RWPE2 (cell line): Measurements from ENCODE around the gene FARS2.
"Not testable (repeated sequence)": the region's sequence is repeated elsewhere in the genome, so short reads cannot be mapped to it uniquely, and the experiment has no call there.

ENCODE experiments used
- ATAC-seq: fragments of 200-7000 bp; cut with Tn5 transposase; 3 replicates; pipeline ENCODE4 v1.9.1; 2021; ENCODE audit warnings: low read depth
- DNase-seq: peaks from one replicate; pipeline ENCODE4 v3.0.0-alpha.2; 2020; ENCODE audit warnings: low spot score
- H3K27ac ChIP-seq: fragments of 450-650 bp; 2 replicates; pipeline ENCODE4 v1.5.1; 2017; ENCODE audit warnings: mild to moderate bottlenecking; ENCODE audit not compliant: poor library complexity, severe bottlenecking
- H3K27me3 ChIP-seq: fragments of 250-450 bp; sonication (Bioruptor Pico); 2 replicates; pipeline ENCODE4 v1.5.1; 2021; ENCODE audit warnings: mild to moderate bottlenecking, moderate library complexity; ENCODE audit not compliant: insufficient read depth, poor library complexity, severe bottlenecking
- H3K36me3 ChIP-seq: fragments of 250-450 bp; sonication (Bioruptor Pico); 2 replicates; pipeline ENCODE4 v1.5.1; 2020; ENCODE audit warnings: low read depth, mild to moderate bottlenecking, moderate library complexity
- H3K4me1 ChIP-seq: fragments of 250-450 bp; sonication (Bioruptor Pico); 2 replicates; pipeline ENCODE4 v1.5.1; 2021; ENCODE audit warnings: mild to moderate bottlenecking, moderate library complexity; ENCODE audit not compliant: insufficient read depth, poor library complexity, severe bottlenecking
- H3K4me3 ChIP-seq: fragments of 250-450 bp; sonication (Bioruptor Pico); 2 replicates; pipeline ENCODE4 v1.5.1; 2021; ENCODE audit warnings: mild to moderate bottlenecking, moderate library complexity; ENCODE audit not compliant: severe bottlenecking
- H3K9me3 ChIP-seq: fragments of 250-450 bp; sonication (Bioruptor Pico); 2 replicates; pipeline ENCODE4 v1.5.1; 2021; ENCODE audit warnings: mild to moderate bottlenecking, moderate library complexity; ENCODE audit not compliant: severe bottlenecking
- TF ChIP-seq, protein P1 (sequence below): fragments of 450-650 bp; IDR thresholded peaks from one replicate; pipeline ENCODE4 v1.5.1; 2017; ENCODE audit warnings: mild to moderate bottlenecking, moderate library complexity; ENCODE audit not compliant: poor library complexity, severe bottlenecking

Gene FARS2

DNA sequence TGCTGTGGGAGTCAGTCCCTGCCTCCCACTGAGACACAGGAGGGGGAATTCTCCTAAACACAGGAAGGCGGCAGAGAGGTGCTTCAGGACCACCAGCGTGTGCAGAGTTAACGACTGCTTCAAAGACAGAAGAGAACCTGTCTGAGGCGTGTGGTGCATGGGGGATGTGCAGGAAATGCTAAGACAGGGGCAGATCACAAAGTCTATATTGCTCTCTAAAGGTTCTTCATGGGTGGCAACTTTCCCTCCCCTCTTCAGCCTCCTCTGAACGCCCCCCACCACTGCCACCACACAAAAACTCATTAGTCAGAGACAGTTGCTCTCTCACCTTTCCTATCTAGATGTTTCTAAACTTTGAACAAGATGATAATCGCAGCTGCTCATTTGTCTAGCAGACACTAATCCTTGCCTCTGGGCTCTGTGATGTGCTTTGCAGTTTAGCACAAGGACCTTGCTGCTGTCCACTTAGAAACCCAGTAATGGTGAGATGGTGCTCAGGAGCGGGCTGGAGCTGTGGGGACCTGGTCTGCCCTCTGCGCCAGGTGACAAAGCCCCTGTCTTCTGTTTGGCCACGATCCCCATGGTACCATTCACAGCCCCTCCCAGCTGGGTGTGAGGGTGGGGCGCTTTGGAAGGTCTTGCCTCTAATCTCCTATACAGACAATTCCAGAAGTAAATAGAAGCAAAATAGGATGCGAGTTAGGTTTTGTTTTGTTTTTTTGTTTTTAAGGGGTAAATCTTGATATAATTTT, 525.8 kb downstream of the FARS2 start:
- H3K27ac ChIP-seq, result no peak overlapping the region
- ATAC-seq (no peak), DNase-seq (no peak)
- peaks cover 3% of the 10 kb centered on the region for H3K27me3 ChIP-seq
- H3K36me3 ChIP-seq, result no peaks in the 10 kb centered on the region
- TF ChIP-seq, protein P1, sequence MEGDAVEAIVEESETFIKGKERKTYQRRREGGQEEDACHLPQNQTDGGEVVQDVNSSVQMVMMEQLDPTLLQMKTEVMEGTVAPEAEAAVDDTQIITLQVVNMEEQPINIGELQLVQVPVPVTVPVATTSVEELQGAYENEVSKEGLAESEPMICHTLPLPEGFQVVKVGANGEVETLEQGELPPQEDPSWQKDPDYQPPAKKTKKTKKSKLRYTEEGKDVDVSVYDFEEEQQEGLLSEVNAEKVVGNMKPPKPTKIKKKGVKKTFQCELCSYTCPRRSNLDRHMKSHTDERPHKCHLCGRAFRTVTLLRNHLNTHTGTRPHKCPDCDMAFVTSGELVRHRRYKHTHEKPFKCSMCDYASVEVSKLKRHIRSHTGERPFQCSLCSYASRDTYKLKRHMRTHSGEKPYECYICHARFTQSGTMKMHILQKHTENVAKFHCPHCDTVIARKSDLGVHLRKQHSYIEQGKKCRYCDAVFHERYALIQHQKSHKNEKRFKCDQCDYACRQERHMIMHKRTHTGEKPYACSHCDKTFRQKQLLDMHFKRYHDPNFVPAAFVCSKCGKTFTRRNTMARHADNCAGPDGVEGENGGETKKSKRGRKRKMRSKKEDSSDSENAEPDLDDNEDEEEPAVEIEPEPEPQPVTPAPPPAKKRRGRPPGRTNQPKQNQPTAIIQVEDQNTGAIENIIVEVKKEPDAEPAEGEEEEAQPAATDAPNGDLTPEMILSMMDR, result no peak
- no peaks in the 10 kb centered on the region for H3K9me3 ChIP-seq
- no peaks in the 10 kb centered on the region for H3K4me1 ChIP-seq
- no peak overlapping the region for H3K4me3 ChIP-seq

DNA sequence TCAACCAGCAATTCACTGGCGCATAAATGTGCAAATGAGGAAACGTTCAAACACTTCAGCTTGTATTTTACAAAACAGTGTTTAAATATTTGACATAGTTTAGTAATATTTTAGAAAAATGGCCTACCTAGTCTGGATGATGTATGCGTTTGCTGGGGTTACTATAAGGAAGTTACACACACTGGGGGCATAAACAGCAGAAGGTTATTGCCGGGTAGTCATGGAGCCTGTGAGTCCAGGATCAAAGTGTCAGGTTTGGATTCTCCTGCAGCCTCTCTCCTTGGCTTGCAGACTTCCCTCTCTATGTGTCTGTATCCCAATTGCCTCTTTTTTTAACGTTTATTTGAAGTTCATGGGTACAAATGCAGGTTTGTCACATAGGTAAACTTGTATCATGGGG, 528.1 kb downstream of the FARS2 start:
- H3K4me3 ChIP-seq, H3K27me3 ChIP-seq, H3K36me3 ChIP-seq, H3K4me1 ChIP-seq, H3K27ac ChIP-seq, H3K9me3 ChIP-seq, ATAC-seq, DNase-seq: not testable (repeated sequence)

DNA sequence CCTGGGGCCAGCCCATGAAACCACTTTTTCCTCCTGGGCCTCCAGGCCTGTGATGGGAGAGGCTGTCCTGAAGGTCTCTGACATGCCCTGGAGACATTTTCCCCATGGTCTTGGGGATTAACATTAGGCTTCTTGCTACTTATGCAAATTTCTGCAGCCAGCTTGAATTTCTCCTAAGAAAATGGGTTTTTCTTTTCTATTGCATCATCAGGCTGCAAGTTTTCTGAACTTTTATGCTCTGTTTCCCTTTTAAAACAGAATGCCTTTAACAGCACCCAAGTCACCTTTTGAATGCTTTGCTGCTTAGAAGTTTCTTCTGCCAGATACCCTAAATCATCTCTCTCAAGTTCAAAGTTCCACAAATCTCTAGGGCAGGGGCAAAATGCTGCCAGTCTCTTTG, 535.2 kb downstream of the FARS2 start:
- DNase-seq, H3K4me3 ChIP-seq, H3K27ac ChIP-seq, H3K36me3 ChIP-seq, H3K27me3 ChIP-seq, H3K9me3 ChIP-seq, ATAC-seq, H3K4me1 ChIP-seq: not testable (repeated sequence)

DNA sequence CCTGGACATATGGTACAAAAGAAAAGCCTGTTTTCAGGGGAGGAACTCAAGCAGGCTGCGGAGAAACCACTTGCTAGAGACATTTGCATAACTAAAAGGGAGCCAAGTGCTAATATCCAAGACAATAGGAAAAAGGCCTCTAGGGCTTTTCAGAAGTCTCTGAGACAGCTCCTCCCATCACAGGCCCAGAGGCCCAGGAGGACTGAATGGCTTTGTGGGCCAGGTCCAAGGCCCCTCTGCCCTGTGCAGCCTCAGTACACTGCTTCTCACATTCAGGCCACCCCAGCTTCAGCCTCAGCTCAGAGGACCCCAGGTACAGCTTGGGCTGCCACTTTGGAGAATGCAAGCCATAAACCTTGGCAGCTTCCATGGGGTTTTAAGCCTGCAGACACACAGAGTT, 545.1 kb downstream of the FARS2 start:
- not testable (repeated sequence) for H3K4me3 ChIP-seq, ATAC-seq, H3K9me3 ChIP-seq, H3K4me1 ChIP-seq, H3K36me3 ChIP-seq, H3K27ac ChIP-seq, DNase-seq, H3K27me3 ChIP-seq

DNA sequence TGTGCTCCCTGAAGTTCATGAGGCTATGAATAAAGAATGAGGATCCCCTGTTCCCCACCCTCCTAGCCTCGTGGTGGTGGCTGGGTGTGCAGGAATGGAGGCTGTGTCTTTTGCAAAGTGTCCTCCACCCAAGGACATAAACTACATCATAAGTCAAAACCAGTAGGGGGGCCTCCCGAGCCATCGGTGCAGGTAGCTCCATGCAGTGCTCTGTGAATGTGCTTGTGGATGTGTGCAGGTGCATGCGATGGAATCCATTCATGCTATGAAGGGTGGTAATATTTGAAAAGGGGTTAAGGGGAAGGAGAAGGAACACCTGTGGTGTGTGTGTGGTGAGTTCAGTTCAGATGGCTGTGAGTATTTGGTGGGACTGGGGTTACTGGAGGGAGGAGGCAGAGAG, 548.1 kb downstream of the FARS2 start:
- Histone ChIP-seq H3K4me3 (no peak overlapping the region), H3K36me3 (no peaks in the 10 kb centered on the region), H3K27me3 (no peaks in the 10 kb centered on the region), H3K9me3 (no peaks in the 10 kb centered on the region), H3K4me1 (no peaks in the 10 kb centered on the region), H3K27ac (no peak overlapping the region)
- no peak for DNase-seq
- no peak for ATAC-seq
- TF ChIP-seq, protein P1, result no peak

DNA sequence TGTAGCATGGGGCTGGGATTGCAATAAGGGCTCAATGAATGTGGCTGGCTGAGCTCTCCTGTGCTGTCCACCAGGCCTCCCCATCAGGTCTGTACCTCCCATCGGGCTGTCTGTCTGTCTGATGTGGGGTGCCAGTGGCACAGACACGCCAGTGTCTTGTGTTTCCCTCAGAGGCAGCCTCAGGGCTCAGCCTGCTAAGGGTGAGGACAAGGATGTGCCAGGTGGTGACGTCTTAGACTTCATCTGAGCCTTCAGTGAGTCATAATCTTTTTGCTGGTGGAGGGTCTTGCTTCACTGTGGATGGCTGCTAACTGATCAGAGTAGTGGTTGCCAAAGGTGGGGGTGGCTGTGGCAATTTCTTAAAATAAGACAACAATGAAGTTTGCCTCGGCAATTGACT, 550.7 kb downstream of the FARS2 start:
- TF ChIP-seq, protein P1, result no peak

More for the DNA sequence above, 550.7 kb downstream of the FARS2 start:
- Histone ChIP-seq H3K27ac (no peak overlapping the region), H3K36me3 (no peaks in the 10 kb centered on the region), H3K4me1 (no peaks in the 10 kb centered on the region), H3K9me3 (no peaks in the 10 kb centered on the region), H3K27me3 (no peaks in the 10 kb centered on the region), H3K4me3 (no peak overlapping the region)
- DNase-seq (no peak), ATAC-seq (no peak; the same call in 2 of the 3 replicates)
